Ascending aorta (tissue), 2 donors: ENCODE measurements around the gene GRIA3. TPM values are rescaled to one million over a fixed set of nuclear protein-coding genes. Genes with fewer than 3 reads are reported as not detected.
A peak's percentile ranks its signal among the peaks of the same experiment; 100 is the strongest.

ENCODE experiments used
- DNase-seq, 2 donors: peaks; one replicate each; pipeline ENCODE4 v3.0.0-alpha.2; 2019; ENCODE audit warnings: low spot score in 2 of 2
- H3K27ac ChIP-seq, 2 donors: fragments of 200-600 bp; sonication (generic); one replicate each; pipeline ENCODE4 v1.5.1; 2016 to 2017; ENCODE audit warnings: mild to moderate bottlenecking in 1 of 2
- H3K27me3 ChIP-seq: fragments of 200-600 bp; sonication (generic); one replicate; pipeline ENCODE4 v1.5.1; 2017
- H3K36me3 ChIP-seq, 2 donors: fragments of 200-600 bp; sonication (generic); one replicate each; pipeline ENCODE4 v1.5.1; 2016
- H3K4me1 ChIP-seq, 2 donors: fragments of 200-600 bp; sonication (generic); one replicate each; pipeline ENCODE4 v1.5.1; 2016 to 2017; ENCODE audit warnings: mild to moderate bottlenecking in 1 of 2
- H3K4me3 ChIP-seq, 2 donors: fragments of 200-600 bp; sonication (generic); one replicate each; pipeline ENCODE4 v1.5.1; 2016 to 2017; ENCODE audit warnings: mild to moderate bottlenecking in 1 of 2
- H3K9me3 ChIP-seq, 2 donors: fragments of 200-600 bp; sonication (generic); one replicate each; pipeline ENCODE4 v1.5.1; 2016
- intact Hi-C: fragments of 100-400 bp; cut with DNase I; formaldehyde crosslinking; loops from one replicate; pipeline ENCODE4 v1.15.1; 2023
- total RNA-seq: library from RNA; depleted of rRNA; stranded (reverse); fragments of >200 nt; gene quantifications from one replicate; pipeline ENCODE4 v1.1.0, GENCODE V29; 2016
- TF ChIP-seq, protein P1 (sequence below), 3 experiments: fragments of 200-600 bp in 2 of 3; fragments of 450-650 bp in 1 of 3; sonication (generic) in 2 of 3; IDR thresholded peaks; one replicate each; pipeline ENCODE4 v1.5.1; 2016 to 2019; ENCODE audit warnings: antibody characterized with exemption in 3 of 3, mild to moderate bottlenecking in 1 of 3, moderate library complexity in 1 of 3

Gene GRIA3
- total RNA-seq, 1 donor from 2014 or later = 2.8 TPM

DNA sequence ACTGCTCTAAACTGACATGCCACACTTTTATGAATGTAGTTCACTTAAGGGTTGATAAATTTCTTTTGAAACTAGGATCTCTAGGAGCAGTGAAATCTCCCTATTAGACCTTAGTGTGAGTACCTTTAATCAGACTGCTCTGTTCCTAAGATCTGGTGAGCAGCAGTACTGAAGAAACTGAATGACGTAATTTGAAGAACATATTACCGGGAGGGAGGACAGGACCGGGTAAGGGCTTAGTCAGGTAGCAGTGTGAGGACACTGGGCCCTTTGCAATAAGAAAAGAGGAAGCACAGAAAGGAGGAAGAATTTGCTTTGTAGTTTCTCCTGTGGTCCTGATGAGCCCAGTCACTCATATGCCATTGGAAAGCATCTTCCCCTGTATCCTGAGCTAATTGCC lies 293.6 kb downstream of the GRIA3 start:
- no peak overlapping the region for H3K27ac ChIP-seq
- no peak for DNase-seq
- H3K4me3 ChIP-seq = no peak overlapping the region
- H3K36me3 ChIP-seq = no peaks in the 10 kb centered on the region
- no peaks in the 10 kb centered on the region for H3K27me3 ChIP-seq
- H3K9me3 ChIP-seq = no peaks in the 10 kb centered on the region
- intact Hi-C loops = no loop called here
- no peaks in the 10 kb centered on the region for H3K4me1 ChIP-seq
- TF ChIP-seq, protein P1, sequence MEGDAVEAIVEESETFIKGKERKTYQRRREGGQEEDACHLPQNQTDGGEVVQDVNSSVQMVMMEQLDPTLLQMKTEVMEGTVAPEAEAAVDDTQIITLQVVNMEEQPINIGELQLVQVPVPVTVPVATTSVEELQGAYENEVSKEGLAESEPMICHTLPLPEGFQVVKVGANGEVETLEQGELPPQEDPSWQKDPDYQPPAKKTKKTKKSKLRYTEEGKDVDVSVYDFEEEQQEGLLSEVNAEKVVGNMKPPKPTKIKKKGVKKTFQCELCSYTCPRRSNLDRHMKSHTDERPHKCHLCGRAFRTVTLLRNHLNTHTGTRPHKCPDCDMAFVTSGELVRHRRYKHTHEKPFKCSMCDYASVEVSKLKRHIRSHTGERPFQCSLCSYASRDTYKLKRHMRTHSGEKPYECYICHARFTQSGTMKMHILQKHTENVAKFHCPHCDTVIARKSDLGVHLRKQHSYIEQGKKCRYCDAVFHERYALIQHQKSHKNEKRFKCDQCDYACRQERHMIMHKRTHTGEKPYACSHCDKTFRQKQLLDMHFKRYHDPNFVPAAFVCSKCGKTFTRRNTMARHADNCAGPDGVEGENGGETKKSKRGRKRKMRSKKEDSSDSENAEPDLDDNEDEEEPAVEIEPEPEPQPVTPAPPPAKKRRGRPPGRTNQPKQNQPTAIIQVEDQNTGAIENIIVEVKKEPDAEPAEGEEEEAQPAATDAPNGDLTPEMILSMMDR (IDR thresholded peaks at IDR 0.05) = no peak

DNA sequence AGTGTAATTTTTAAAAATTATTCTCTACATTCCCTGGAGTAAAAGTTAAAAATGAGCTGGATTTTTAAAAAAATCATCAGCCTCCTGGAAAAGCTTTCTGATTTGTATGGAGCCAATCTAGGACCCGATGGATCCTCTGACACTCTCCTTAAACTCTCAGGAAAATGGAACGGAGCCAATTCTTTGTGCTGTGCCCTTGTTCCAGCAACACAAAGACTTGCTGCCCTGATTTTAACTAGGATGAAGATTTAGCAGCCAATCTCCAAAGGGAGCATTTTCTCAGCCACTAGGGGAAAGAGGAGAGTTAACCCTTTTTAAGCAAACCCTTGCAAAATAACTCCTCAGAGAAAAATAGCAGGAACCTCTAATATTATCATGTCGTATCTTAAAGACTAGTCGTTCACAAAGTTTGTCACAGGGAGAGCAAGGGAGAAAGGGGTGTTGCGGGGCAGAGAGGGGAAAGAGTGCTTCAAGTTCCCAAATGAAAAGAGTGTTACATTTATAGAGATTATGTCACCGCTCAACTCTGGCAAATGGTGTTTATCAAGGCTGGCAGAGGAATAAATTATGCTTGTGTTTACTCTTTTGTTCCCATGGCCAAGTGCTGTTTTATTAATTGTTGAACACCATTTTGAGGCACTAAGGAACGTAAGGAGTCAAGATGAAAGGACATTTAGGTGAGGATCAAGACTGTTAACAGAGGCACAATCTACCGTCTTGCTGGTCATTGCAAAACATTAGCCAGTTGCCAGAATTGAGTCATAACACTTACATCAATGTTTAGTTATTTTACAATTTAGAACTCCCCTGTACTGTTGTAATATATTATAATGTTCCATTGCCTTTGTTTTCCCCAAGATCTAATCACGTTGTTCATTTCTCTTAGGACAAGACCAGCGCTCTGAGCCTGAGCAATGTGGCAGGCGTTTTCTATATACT lies 298.1 kb downstream of the GRIA3 start:
- intact Hi-C loops = no loop called here
- Histone ChIP-seq H3K4me1 (no peaks in the 10 kb centered on the region), H3K27me3 (no peaks in the 10 kb centered on the region), H3K27ac (peak overlapping the region; percentile 59 to 66), H3K4me3 (peak overlapping the region; percentile 21 to 33), H3K9me3 (no peaks in the 10 kb centered on the region), H3K36me3 (no peaks in the 10 kb centered on the region)
- no peak for DNase-seq
- TF ChIP-seq, protein P1 (IDR thresholded peaks at IDR 0.05) = no peak

DNA sequence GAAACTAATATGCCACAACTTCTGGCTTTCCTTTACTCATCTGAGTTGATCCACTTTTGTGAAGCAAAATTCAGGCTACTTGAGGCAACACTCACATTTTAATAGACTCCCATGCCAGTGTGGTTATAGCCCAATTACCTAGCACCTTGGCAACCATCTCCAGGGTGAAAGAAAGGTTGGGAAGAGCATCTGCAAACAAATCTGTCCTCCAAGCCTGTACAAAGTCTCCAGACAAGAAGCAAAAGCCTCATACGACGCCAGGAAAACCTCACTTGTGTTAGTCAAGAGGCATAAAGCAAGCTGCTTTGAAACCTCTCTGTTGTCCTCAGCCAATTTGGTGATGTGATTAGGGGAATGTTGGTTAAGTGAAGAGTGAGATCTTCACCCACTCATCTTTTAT lies 302.2 kb downstream of the GRIA3 start:
- Histone ChIP-seq H3K9me3 (no peaks in the 10 kb centered on the region), H3K4me1 (no peaks in the 10 kb centered on the region), H3K27me3 (no peaks in the 10 kb centered on the region), H3K36me3 (no peaks in the 10 kb centered on the region), H3K27ac (no peak overlapping the region), H3K4me3 (no peak overlapping the region)
- TF ChIP-seq, protein P1 (IDR thresholded peaks at IDR 0.05) = no peak
- intact Hi-C loops = no loop called here
- no peak for DNase-seq

DNA sequence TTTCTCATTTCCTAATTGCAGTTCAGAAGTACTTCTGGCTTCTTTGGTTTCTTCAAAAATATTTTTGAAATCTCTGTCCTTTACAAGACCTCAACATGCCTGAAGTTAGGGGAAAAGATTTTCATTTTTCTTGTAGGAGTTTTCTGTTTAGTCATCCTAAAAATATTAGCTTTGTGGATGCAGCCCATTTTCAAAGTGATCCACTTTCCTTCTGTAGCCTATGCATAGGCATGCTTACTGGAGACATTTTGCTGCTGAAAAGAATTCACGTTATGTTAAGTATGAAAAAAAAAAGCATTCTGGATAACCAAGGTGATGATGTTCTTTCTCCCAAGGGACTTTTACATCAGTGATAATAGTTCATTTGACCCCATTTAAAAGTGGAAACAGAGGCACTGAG lies 303.2 kb downstream of the GRIA3 start:
- Histone ChIP-seq H3K27ac (no peak overlapping the region), H3K4me3 (no peak overlapping the region), H3K36me3 (no peaks in the 10 kb centered on the region), H3K9me3 (no peaks in the 10 kb centered on the region), H3K4me1 (no peaks in the 10 kb centered on the region), H3K27me3 (no peaks in the 10 kb centered on the region)
- DNase-seq = no peak
- intact Hi-C loops = no loop called here
- TF ChIP-seq, protein P1 (IDR thresholded peaks at IDR 0.05) = no peak

DNA sequence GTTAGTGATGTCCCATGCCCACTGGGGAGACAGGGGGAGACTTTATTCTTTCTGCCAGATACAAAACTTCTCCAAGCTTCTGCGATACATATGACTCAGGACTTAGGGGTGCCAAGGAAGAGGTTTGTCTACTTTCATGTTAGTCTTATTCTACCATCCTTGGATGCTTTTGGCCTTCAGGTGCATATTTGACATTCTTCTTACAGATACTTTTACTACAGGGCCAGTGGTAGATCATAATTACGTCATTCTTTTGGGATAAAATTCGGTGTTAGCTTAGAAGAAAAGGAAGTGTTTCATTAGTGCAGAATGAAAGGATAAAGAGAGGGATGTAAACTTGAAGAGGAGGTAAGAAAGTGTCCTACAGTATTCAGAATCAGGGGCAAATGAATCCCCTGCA lies 303.6 kb downstream of the GRIA3 start:
- no peaks in the 10 kb centered on the region for H3K4me1 ChIP-seq
- intact Hi-C loops = no loop called here
- no peak for DNase-seq
- no peak overlapping the region for H3K4me3 ChIP-seq
- H3K9me3 ChIP-seq = no peaks in the 10 kb centered on the region
- TF ChIP-seq, protein P1 (IDR thresholded peaks at IDR 0.05) = no peak
- H3K36me3 ChIP-seq = no peaks in the 10 kb centered on the region
- no peaks in the 10 kb centered on the region for H3K27me3 ChIP-seq
- H3K27ac ChIP-seq = no peak overlapping the region
